GF-D8 (cell line): ENCODE results near the gene ERAP2.
"Not testable (repeated sequence)": the region's sequence is repeated elsewhere in the genome, so short reads cannot be mapped to it uniquely, and the experiment has no call there.

ENCODE experiments used
- DNase-seq: peaks from one replicate; lab custom pipeline; 2025; lab: John Stamatoyannopoulos, UW

ERAP2 gene

GRCh38 chr5:96876292-96876850 is at the start of gene ERAP2:
Gene ERAP2 (plus strand): TSS chr5:96876500. CDS start chr5:96879686, 3,186 bp downstream.
- DNase-seq, result no peak

GRCh38 chr5:96829297-96829696 is 47.0 kb upstream of the ERAP2 start:
- DNase-seq, result no peak

GRCh38 chr5:96834016-96834415 is 42.3 kb upstream of the ERAP2 start:
- DNase-seq, result no peak

GRCh38 chr5:96835791-96836191 is 40.5 kb upstream of the ERAP2 start:
- DNase-seq, result no peak

- DNase-seq, result no peak
Observed at GRCh38 chr5:96836817-96837216, 39.5 kb upstream of the ERAP2 start.

GRCh38 chr5:96837303-96837702 is 39.0 kb upstream of the ERAP2 start:
- no peak for DNase-seq

- no peak for DNase-seq
Observed at GRCh38 chr5:96838201-96839070, 37.9 kb upstream of the ERAP2 start.

- no peak for DNase-seq
Observed at GRCh38 chr5:96839071-96839592, 37.2 kb upstream of the ERAP2 start.

GRCh38 chr5:96841931-96842330 is 34.4 kb upstream of the ERAP2 start:
- DNase-seq, result not testable (repeated sequence)

GRCh38 chr5:96843140-96843539 is 33.2 kb upstream of the ERAP2 start:
- no peak for DNase-seq

- DNase-seq, result no peak
Observed at GRCh38 chr5:96844481-96844990, 31.8 kb upstream of the ERAP2 start.

GRCh38 chr5:96851312-96852062 is 24.8 kb upstream of the ERAP2 start:
- DNase-seq, result no peak

- no peak for DNase-seq
Observed at GRCh38 chr5:96852759-96853158, 23.5 kb upstream of the ERAP2 start.

GRCh38 chr5:96854067-96854466 is 22.2 kb upstream of the ERAP2 start:
- DNase-seq, result no peak

GRCh38 chr5:96855031-96855872 is 21.0 kb upstream of the ERAP2 start:
- DNase-seq, result no peak

- DNase-seq, result no peak
Observed at GRCh38 chr5:96856371-96856770, 19.9 kb upstream of the ERAP2 start.

- DNase-seq, result no peak
Observed at GRCh38 chr5:96857454-96857853, 18.8 kb upstream of the ERAP2 start.

GRCh38 chr5:96857924-96858323 is 18.4 kb upstream of the ERAP2 start:
- DNase-seq, result no peak

- DNase-seq, result no peak
Observed at GRCh38 chr5:96859375-96859774, 16.9 kb upstream of the ERAP2 start.

- DNase-seq, result no peak
Observed at GRCh38 chr5:96861076-96861475, 15.2 kb upstream of the ERAP2 start.

- no peak for DNase-seq
Observed at GRCh38 chr5:96863114-96863513, 13.2 kb upstream of the ERAP2 start.
